ENCODE results near the gene SLC37A1. TPM values are rescaled to one million over a fixed set of nuclear protein-coding genes. Genes with fewer than 3 reads are reported as not detected.

SLC37A1 gene
- total RNA-seq, 1 experiment from 2014 or later: 4.9 TPM

GRCh38 chr21:42630626-42631025 is 117.0 kb downstream of the SLC37A1 start:
- ChIA-PET CTCF (no interaction called here), POLR2A (no interaction called here)
- no peaks in the 10 kb centered on the region for H3K9me3 Mint-ChIP-seq (ENCODE audit: unreplicated experiment)
- no peak overlapping the region for H3K4me3 Mint-ChIP-seq (ENCODE audit: unreplicated experiment)
- intact Hi-C loops (cut with micrococcal nuclease): no loop called here
- TF ChIP-seq CTCF (IDR thresholded peaks at IDR 0.05; ENCODE audit: unreplicated experiment): no peak
- H3K36me3 Mint-ChIP-seq (ENCODE audit: insufficient read depth, unreplicated experiment): no peaks in the 10 kb centered on the region
- no peak for DNase-seq (ENCODE audit: unreplicated experiment)
- BruUV-seq (replicated peaks): no TSS peak
- H3K4me1 Mint-ChIP-seq (ENCODE audit: insufficient read depth, unreplicated experiment): no peaks in the 10 kb centered on the region
- H3K27me3 Mint-ChIP-seq (ENCODE audit: insufficient read depth, unreplicated experiment): no peaks in the 10 kb centered on the region
- no peak overlapping the region for H3K27ac Mint-ChIP-seq (ENCODE audit: low read depth, unreplicated experiment)

Other genes starting within 250 kb of the SLC37A1 start
- gene TFF3, start 198.4 kb upstream of the SLC37A1 start, total RNA-seq (2022): not detected in 2 replicates
- not detected in 2 replicates for gene TFF2, start 162.9 kb upstream of the SLC37A1 start, total RNA-seq (2022)
- gene TFF1, start 147.3 kb upstream of the SLC37A1 start, total RNA-seq (2022): not detected in 2 replicates
- gene TMPRSS3, start 117.8 kb upstream of the SLC37A1 start, total RNA-seq (2022): 2.0 and 2.4 TPM in 2 replicates
- gene UBASH3A, start 110.0 kb upstream of the SLC37A1 start, total RNA-seq (2022): not detected in 2 replicates
- gene RSPH1, start 17.6 kb upstream of the SLC37A1 start, total RNA-seq (2022): 0.51 and 0.52 TPM in 2 replicates
- gene PDE9A, start 139.8 kb downstream of the SLC37A1 start, total RNA-seq (2022): not detected in 2 replicates

All from MCF 10A (cell line).